Kidney (tissue), 14 donors: ENCODE results near the gene KLF11. TPM values are rescaled to one million over a fixed set of nuclear protein-coding genes. Genes with fewer than 3 reads are reported as not detected.

ENCODE experiments used
- DNase-seq, 5 donors: peaks; one replicate each; pipeline ENCODE4 v3.0.0-alpha.2; 2013 to 2020
- FAIRE-seq: peaks from 2 replicates; lab custom pipeline; 2012; peaks lifted over from hg19 to GRCh38; lab: Jason Lieb, UNC
- H3K27ac ChIP-seq, 2 donors: one replicate each; pipeline ENCODE4 v1.7.0; 2013; ENCODE audit warnings: low read depth in 2 of 2, low read length in 2 of 2, inconsistent platforms in 1 of 2
- H3K27me3 ChIP-seq: one replicate; pipeline ENCODE4 v1.7.1; 2013; ENCODE audit warnings: low read length, inconsistent platforms; ENCODE audit not compliant: control insufficient read depth, insufficient read depth
- H3K36me3 ChIP-seq, 3 donors: one replicate each; pipeline versions ENCODE4 v1.7.0 to v1.7.1; 2013; ENCODE audit warnings: low read length in 3 of 3, control low read depth in 1 of 3, inconsistent platforms in 1 of 3; ENCODE audit not compliant: insufficient read depth in 3 of 3, control insufficient read depth in 2 of 3
- H3K4me1 ChIP-seq, 3 donors: one replicate each; pipeline versions ENCODE4 v1.7.0 to v1.7.1; 2013; ENCODE audit warnings: low read length in 3 of 3, inconsistent platforms in 1 of 3, low read depth in 1 of 3; ENCODE audit not compliant: control insufficient read depth in 2 of 3, insufficient read depth in 2 of 3
- H3K4me3 ChIP-seq, 3 donors: one replicate each; pipeline versions ENCODE4 v1.7.0 to v1.8.1; 2013; ENCODE audit warnings: low read length in 3 of 3, control low read depth in 1 of 3, inconsistent platforms in 1 of 3
- H3K9ac ChIP-seq, 3 donors: one replicate each; pipeline versions ENCODE4 v1.7.0 to v1.7.1; 2013; ENCODE audit warnings: low read length in 3 of 3, control low read depth in 1 of 3, inconsistent platforms in 1 of 3
- H3K9me3 ChIP-seq, 3 donors: one replicate each; pipeline versions ENCODE4 v1.7.0 to v1.7.1; 2013; ENCODE audit warnings: low read length in 3 of 3, control low read depth in 1 of 3, inconsistent platforms in 1 of 3; ENCODE audit not compliant: control insufficient read depth in 2 of 3, insufficient read depth in 1 of 3
- CTCF ChIP-seq: IDR thresholded peaks from 3 replicates; pipeline ENCODE4 v1.5.1; 2012; ENCODE audit warnings: mild to moderate bottlenecking, moderate library complexity, borderline replicate concordance; ENCODE audit not compliant: insufficient read depth; ENCODE audit errors: extremely low read depth
- intact Hi-C: fragments of 100-400 bp; cut with DNase I; formaldehyde crosslinking; loops from one replicate; pipeline ENCODE4 v1.11.1; 2022
- polyA plus RNA-seq: library from polyadenylated mRNA; stranded (reverse); fragments of 350-450 nt; fragmentation: Illumina TruSeq; extraction: RNeasy Lipid Tissue Mini Kit (QIAGEN cat#74804); gene quantifications from one replicate; pipeline ENCODE4 v1.2.3, GENCODE V29; 2014; ENCODE audit warnings: low read depth, low replicate concordance; ENCODE audit not compliant: insufficient read depth
- total RNA-seq: library from RNA; stranded (reverse); fragmentation: NEBNext Ultra II Directional; extraction: Animal tissue kit (Norgen Biotek cat#: 25700); gene quantifications from one replicate; pipeline ENCODE4 v1.2.1, GENCODE V29; 2021
- donor health status: control.
- donor health status: control.
- donor health status: control.
- donor health status: control.
- donor health status: control.
- donor health status: DM: yes; HTN: yes; CAD: no.
- donor health status: Normal renal cell carcinoma (clear cell type).

Gene KLF11
- total and polyA plus RNA-seq, 2 donors from 2014 or later: 9.4 to 34.0 TPM

- H3K4me3 ChIP-seq: peak overlapping the region in 2 of 3 donors; percentile 50 to 77
- peaks cover 5 to 20% (median 12%) of the 10 kb centered on the region in 3 donors for H3K36me3 ChIP-seq
- DNase-seq (peak in 1 of 5 donors; percentile 85), FAIRE-seq (peak; percentile 19)
- H3K9ac ChIP-seq: peak overlapping the region in 1 of 3 donors; percentile 51
- peaks cover 0 to 38% (median 30%) of the 10 kb centered on the region in 3 donors for H3K4me1 ChIP-seq
- TF ChIP-seq CTCF: no peak
- H3K9me3 ChIP-seq: no peaks in the 10 kb centered on the region
- H3K27ac ChIP-seq: peak overlapping the region; percentile 71 to 74
- H3K27me3 ChIP-seq: no peaks in the 10 kb centered on the region
- intact Hi-C loops: no loop called here
These were observed 2.4 kb downstream of the KLF11 start for GRCh38 chr2:10045561-10046355.

GRCh38 chr2:10046931-10047330 lies 3.6 kb downstream of the KLF11 start:
- Histone ChIP-seq H3K4me3 (no peak overlapping the region), H3K9me3 (no peaks in the 10 kb centered on the region), H3K9ac (no peak overlapping the region), H3K36me3 (peaks cover 5 to 21% (median 12%) of the 10 kb centered on the region in 3 donors), H3K27me3 (no peaks in the 10 kb centered on the region), H3K27ac (peak overlapping the region in 1 of 2 donors; percentile 1), H3K4me1 (peaks cover 0 to 32% (median 27%) of the 10 kb centered on the region in 3 donors)
- intact Hi-C loops: no loop called here
- FAIRE-seq (no peak), DNase-seq (peak in 1 of 5 donors; percentile 15)
- TF ChIP-seq CTCF: no peak

- DNase-seq: peak in 1 of 5 donors; percentile 67
- Histone ChIP-seq H3K9ac (peak overlapping the region in 1 of 3 donors; percentile 26), H3K27ac (no peak overlapping the region), H3K4me3 (no peak overlapping the region), H3K36me3 (peaks cover 5 to 30% (median 12%) of the 10 kb centered on the region in 3 donors), H3K27me3 (no peaks in the 10 kb centered on the region), H3K4me1 (peaks cover 0 to 30% (median 21%) of the 10 kb centered on the region in 3 donors), H3K9me3 (no peaks in the 10 kb centered on the region)
- FAIRE-seq: no peak
- no peak for TF ChIP-seq CTCF
- intact Hi-C loops: no loop called here
These were observed 4.5 kb downstream of the KLF11 start for GRCh38 chr2:10047616-10048500.
